ENCODE results near the gene UBE2B.

DNA sequence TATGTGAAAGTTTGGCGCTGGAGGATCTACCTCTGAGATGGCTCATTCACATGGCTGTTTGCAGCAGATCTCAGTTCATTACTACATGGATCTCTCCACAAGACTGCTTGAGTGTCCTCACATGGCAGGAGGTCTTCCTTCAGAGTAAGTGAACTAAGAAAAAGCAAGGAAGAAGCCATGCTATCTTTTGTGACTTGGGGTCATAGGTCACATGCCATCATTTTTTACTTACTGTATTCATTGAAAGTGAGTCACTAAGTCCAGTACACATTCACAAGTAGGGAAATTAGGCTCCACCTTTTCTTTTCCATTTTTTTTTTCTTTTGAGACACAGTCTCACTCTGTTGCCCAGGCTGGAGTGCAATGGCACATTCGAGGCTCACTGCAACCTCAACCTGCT is 49.0 kb downstream of the UBE2B start:
- TF ChIP-seq FOXM1 (IDR thresholded peaks at IDR 0.05; ENCODE audit: borderline replicate concordance, low read depth) (no peak), CEBPB (IDR thresholded peaks at IDR 0.05) (no peak), TCF12 (IDR thresholded peaks at IDR 0.05; ENCODE audit: low read depth) (no peak), CREB1 (IDR thresholded peaks at IDR 0.05; ENCODE audit: low read depth) (no peak), EGR1 (IDR thresholded peaks at IDR 0.05) (no peak), TEAD4 (IDR thresholded peaks at IDR 0.05) (no peak)
- TF ChIP-seq, protein P1, sequence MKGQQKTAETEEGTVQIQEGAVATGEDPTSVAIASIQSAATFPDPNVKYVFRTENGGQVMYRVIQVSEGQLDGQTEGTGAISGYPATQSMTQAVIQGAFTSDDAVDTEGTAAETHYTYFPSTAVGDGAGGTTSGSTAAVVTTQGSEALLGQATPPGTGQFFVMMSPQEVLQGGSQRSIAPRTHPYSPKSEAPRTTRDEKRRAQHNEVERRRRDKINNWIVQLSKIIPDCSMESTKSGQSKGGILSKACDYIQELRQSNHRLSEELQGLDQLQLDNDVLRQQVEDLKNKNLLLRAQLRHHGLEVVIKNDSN (IDR thresholded peaks at IDR 0.05) = no peak

All from Ishikawa (cell line).